HG03280 (cell line): ENCODE measurements around the gene POLRMT.
"Not testable (repeated sequence)": the region's sequence is repeated elsewhere in the genome, so short reads cannot be mapped to it uniquely, and the experiment has no call there.

Experiments used
- ATAC-seq: cut with Tn5 transposase; IDR thresholded peaks from one replicate; pipeline ENCODE4 v1.9.1; 2021; ENCODE audit warnings: mild to moderate bottlenecking, moderate library complexity; ENCODE audit not compliant: unreplicated experiment

The POLRMT gene

DNA sequence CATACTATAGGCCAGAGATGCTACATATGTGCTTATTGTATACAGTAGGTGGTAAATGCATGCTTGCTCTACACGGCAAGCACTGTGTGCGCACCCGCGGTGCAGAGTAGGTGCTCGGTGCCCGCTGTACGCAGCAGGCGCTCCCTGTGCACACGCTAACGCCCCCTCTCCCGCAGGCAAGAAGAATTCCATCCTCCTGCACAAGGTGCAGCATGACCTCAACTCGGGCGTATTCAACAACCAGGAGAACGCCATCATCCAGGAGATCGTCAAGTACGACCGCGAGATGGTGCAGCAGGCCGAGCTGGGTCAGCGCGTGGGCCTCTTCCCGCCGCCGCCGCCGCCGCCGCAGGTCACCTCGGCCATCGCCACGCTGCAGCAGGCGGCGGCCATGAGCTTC lies 17.7 kb downstream of the POLRMT start:
- ATAC-seq, result no peak

DNA sequence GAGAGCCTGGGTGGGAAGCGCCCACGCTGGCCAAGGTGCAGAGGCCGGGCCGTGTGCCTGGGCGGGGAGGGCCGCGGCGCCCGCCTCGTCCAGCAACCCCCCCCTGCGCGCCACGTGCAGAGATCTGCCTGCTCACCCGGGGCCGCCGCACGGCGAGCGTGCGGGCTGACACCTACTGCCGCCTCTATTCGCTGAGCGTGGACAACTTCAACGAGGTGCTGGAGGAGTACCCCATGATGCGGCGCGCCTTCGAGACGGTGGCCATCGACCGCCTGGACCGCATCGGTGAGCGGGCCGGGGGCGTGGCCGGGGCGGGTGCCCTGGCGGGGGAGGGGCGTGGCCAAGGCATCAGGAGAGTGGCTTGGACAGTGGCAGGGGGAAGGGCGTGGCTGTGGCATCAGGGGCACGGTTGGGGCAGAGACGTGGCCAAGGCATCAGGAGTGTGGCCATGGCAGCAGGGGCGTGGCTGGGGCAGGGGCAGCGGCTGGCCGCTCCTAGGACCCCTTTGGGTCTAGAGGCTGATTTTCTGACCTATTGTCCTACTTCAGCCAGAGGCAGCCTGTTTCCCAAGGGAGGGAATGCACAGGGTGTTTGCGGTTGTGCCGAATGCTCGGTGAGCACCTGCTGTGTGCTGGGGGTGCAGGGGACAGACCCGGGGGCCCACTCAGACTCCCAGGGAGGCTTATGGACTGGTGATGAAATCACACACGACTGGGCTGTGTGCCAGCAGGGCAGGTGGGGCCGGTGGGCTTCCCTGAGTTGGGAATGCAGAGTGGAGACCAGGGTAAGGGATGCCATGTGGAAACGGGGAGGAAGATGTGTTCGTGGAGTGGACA lies 19.4 kb downstream of the POLRMT start:
- ATAC-seq, result no peak

DNA sequence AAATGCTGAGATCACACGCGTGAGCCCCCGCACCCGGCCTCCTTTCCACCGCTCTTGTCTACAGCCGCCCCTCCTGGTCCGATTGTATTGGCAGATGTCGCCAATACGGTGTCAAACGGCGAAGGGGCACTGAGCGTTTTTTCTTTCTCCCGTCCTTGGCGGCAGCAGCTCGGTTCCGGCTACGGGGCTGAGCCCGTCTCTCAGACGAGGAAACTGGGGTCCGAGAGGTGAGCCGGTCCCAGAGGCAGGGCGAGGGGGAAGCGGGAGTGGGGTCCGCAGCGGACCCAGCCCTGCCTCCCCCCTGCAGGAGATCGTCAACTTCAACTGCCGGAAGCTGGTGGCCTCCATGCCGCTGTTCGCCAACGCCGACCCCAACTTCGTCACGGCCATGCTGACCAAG lies 20.4 kb downstream of the POLRMT start:
- no peak for ATAC-seq

DNA sequence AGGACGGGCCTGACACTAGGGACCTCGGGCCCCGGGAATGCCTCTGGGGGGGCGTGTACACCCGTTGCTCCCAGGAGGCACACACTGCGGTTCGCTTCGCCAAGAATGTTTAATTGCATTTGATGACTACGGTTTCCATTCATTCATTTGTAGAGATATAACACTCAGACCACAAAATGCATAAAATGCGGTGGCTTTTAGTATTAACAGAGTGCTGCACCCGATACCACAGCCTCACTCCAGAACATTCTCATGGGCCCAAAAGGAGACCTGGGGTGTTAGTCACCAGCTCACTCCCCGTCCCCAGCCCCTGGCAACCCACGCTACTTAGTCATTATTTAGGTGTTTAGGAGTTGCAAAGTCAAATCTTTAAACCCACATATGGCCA lies 21.9 kb downstream of the POLRMT start:
- no peak for ATAC-seq

GRCh38 chr19:610801-611480 lies 22.4 kb downstream of the POLRMT start:
- no peak for ATAC-seq

- no peak for ATAC-seq
Measured at GRCh38 chr19:610071-610800, 23.1 kb downstream of the POLRMT start.

- no peak for ATAC-seq
Measured at GRCh38 chr19:609004-609346, 24.4 kb downstream of the POLRMT start.

GRCh38 chr19:608155-609003 lies 25.0 kb downstream of the POLRMT start:
- no peak for ATAC-seq

DNA sequence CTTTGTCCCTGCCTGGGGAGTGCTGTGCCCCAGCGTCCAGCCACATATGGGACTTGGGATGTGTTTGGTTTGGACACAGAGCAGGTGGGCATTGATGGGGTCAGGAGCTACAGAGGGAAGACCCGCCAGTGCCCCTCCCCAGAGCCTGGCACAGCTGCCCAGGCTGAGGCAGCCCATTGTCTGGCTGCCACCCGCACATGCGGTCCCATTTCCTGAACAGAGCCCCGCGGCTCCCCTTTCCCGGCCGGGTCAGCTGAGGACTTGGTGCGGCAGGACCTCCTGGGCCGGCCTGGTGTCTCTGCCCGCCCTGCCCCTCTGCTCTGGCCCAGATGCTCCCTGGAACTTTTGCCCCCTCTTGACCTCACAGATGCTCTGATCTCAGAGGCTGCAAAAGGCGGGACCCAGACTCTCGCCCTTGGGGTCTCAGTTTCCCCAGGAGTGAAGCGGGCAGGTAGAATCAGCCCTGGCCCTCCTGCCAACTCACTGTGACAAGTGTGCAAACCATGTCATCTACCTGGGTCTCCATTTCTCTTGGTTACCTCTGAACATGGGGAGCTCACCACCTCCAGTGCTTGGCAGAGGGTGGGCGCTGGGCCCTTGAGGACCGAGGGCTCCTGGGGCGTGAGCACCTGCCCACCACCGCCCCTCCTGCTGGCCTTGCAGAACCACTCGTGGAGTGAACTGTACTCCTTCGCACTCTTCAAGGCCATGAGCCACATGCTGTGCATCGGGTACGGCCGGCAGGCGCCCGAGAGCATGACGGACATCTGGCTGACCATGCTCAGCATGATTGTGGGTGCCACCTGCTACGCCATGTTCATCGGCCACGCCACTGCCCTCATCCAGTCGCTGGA lies 25.8 kb downstream of the POLRMT start:
- no peak for ATAC-seq

DNA sequence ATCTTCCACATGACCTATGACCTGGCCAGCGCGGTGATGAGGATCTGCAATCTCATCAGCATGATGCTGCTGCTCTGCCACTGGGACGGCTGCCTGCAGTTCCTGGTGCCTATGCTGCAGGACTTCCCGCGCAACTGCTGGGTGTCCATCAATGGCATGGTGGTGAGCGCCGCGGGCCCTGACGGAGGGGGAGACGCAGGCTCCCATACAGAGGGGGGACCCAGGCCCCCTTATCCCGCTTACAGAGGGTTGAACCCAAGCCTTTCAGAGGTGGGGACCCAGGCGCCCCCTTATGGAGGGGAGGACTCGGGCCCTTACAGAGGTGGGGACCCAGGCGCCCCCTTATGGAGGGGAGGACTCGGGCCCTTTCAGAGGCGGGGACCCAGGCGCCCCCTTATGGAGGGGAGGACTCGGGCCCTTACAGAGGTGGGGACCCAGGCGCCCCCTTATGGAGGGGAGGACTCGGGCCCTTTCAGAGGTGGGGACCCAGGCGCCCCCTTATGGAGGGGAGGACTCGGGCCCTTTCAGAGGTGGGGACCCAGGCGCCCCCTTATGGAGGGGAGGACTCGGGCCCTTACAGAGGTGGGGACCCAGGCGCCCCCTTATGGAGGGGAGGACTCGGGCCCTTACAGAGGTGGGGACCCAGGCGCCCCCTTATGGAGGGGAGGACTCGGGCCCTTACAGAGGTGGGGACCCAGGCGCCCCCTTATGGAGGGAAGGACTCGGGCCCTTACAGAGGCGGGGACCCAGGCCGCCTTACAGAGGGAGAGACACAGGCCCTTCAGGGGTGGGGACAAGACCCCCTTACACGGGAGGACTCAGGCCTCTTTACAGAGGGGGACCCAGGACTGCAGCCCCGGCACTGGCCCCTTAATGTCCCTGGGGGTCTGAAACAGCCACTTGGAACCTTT lies 28.0 kb downstream of the POLRMT start:
- not testable (repeated sequence) for ATAC-seq

- ATAC-seq, result no peak
Measured at GRCh38 chr19:604355-604754, 29.0 kb downstream of the POLRMT start.

DNA sequence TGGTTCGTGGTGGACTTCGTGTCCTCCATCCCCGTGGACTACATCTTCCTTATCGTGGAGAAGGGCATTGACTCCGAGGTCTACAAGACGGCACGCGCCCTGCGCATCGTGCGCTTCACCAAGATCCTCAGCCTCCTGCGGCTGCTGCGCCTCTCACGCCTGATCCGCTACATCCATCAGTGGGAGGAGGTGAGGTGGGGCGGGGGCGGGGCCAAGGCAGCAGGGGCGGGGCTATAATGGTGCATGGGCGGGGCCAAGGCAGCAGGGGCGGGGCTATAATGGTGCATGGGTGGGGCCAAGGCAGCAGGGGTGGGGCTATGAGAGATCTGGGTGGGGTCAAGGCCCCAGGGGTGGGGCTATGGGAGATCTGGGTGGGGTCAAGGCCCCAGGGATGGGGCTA lies 29.6 kb downstream of the POLRMT start:
- not testable (repeated sequence) for ATAC-seq

GRCh38 chr19:603302-603639 lies 30.1 kb downstream of the POLRMT start:
- not testable (repeated sequence) for ATAC-seq

DNA sequence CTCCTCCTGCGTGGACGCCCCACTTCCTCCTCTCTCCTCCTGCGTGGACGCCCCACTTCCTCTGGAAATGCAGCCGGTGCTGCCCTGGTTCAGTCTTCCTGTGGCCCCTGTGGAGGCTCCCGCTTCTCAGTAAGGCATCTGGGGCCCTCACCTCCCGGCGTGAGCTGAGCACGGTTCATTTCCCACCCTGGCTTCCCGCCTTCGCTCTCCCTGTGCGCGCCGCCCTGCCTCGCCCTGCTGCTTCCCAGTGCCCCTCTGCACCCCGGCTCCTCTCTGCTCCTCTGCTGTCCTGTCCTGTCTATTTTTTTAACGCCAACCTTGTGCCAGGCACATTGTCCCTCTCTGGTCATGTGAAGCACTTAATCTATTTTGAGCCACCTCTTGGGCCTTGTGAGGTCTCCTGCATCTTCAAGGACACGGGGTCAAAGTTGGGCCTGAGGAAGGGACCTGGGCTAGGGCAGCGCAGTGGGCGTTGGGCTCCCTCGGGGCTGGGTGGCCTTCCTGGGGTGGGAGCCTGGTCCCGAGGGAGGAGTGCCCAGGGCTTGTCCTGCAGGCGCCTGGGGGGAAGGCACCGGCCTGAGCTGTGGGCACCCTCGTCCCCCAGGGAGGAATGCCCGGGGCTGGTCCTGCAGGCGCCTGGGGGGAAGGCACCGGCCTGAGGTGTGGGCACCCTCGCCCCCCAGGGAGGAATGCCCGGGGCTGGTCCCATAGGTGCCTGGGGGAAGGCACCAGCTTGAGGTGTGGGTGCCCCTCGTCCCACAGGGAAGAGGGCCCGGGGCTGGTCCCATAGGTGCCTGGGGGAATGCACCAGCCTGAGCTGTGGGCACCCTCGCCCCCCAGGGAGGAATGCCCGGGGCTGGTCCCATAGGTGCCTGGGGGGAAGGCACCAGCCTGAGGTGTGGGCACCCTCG lies 30.7 kb downstream of the POLRMT start:
- no peak for ATAC-seq

DNA sequence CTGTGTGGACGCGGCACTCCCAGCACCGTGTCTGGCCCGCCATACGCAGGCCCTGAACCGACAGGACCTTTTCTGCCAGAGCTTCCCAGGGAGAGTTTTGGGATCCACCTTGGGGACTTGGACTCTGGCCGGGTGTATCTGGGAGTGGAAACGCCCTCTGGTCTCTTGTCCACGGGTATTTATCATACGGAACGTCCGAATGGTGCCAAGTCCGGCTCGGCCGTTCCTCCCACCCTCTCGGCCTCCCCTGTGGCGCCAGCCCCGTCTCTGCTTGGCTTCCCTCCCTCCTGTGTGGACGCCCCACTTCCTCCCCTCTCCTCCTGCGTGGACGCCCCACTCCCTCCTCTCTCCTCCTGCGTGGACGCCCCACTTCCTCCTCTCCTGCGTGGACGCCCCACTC lies 31.5 kb downstream of the POLRMT start:
- no peak for ATAC-seq

DNA sequence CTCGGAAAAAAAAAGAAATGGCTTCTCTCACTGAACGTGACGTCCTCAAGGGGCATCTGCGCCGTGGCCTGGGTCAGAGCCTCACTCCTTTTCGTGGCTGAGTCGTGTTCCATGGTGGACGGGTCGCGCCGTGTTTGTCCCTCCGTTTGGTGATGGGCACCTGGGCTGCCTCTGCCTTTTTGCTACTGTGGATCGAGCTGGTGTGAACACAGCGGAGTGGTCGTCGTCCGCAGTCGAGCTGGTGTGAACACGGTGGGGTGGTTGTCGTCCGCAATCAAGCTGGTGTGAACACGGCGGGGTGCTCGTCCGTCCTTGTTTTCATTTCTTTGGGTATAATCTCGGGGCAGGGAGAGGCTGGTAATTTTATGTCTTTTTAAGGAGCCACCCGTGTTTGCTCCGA lies 32.0 kb downstream of the POLRMT start:
- no peak for ATAC-seq

DNA sequence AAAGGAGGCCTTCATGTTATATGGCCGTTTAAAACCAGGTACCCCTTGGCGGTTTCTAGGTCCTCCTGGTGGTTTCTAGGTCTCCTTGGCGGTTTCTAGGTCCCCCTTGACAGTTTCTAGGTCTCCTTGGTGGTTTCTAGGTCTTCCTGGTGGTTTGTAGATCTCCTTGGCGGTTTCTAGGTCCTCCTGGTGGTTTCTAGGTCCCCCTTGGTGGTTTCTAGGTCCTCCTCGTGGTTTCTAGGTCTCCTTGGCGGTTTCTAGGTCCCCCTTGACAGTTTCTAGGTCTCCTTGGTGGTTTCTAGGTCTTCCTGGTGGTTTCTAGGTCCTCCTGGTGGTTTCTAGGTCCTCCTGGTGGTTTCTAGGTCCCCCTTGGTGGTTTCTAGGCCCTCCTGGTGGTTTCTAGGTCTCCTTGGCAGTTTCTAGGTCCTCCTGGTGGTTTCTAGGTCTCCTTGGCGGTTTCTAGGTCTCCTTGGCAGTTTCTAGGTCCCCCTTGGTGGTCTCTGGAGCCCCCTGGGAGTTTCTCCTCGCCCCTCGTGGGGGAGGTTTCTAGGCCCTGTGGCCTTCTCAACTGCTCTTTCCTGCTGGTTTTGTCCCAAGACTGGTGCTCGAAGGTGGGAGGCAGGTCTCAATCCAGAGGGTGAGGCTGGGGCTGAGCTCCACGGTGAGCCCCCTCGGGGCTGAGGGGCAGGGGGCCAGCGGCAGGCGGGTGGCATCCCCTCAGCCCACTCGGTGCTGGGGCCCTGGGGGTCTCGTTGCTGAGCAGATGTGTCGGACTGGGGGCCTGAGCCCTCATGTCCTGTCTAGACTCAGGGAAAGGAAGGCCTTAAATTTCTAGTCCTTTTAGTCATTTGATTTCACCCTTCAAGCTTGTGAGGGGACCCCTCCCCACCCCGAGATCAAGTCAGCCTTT lies 35.7 kb downstream of the POLRMT start:
- ATAC-seq, result no peak
